Neural cell (in vitro differentiated cells): ENCODE measurements around the gene SYT11. TPM values are rescaled to one million over a fixed set of nuclear protein-coding genes. Genes with fewer than 3 reads are reported as not detected.

ENCODE experiments used
- H2AFZ ChIP-seq: fragments of 200-600, 300-800 bp; sonication (generic), shearing (Covaris generic); 2 replicates; pipeline ENCODE4 v1.6.0; 2014; ENCODE audit warnings: low read depth, mild to moderate bottlenecking, antibody characterized with exemption, low read length, moderate library complexity
- H3F3A ChIP-seq: fragments of 200-600 bp; shearing (Covaris generic); 2 replicates; pipeline ENCODE4 v1.6.1; 2016; ENCODE audit warnings: mild to moderate bottlenecking, moderate library complexity, mixed read lengths, antibody characterized with exemption, low read length; ENCODE audit not compliant: insufficient read depth, poor library complexity, severe bottlenecking
- H3K27ac ChIP-seq: fragments of 200-600, 300-800 bp; sonication (generic), shearing (Covaris generic); 2 replicates; pipeline ENCODE4 v1.5.1; 2014; ENCODE audit warnings: mild to moderate bottlenecking, low read length, moderate library complexity
- H3K27me3 ChIP-seq: fragments of 300-800, 200-600 bp; sonication (generic), shearing (Covaris generic); 2 replicates; pipeline ENCODE4 v1.6.0; 2014; ENCODE audit warnings: mild to moderate bottlenecking, low read depth, low read length, moderate library complexity; ENCODE audit not compliant: insufficient read depth
- H3K36me3 ChIP-seq: fragments of 300-800, 200-600 bp; sonication (generic), shearing (Covaris generic); 2 replicates; pipeline ENCODE4 v1.5.1; 2014; ENCODE audit warnings: mild to moderate bottlenecking, antibody characterized with exemption, low read length, moderate library complexity; ENCODE audit not compliant: insufficient read depth
- H3K4me2 ChIP-seq: fragments of 300-800, 200-600 bp; sonication (generic), shearing (Covaris generic); 2 replicates; pipeline ENCODE4 v1.6.0; 2014; ENCODE audit warnings: mild to moderate bottlenecking, low read length
- H3K4me3 ChIP-seq: fragments of 300-800, 200-600 bp; sonication (generic), shearing (Covaris generic); 2 replicates; pipeline ENCODE4 v1.5.1; 2014; ENCODE audit warnings: mild to moderate bottlenecking, low read length, moderate library complexity
- H3K79me2 ChIP-seq: fragments of 200-600 bp; shearing (Covaris generic); replicated peaks from 2 replicates; pipeline ENCODE4 v1.6.0; 2014; ENCODE audit warnings: mild to moderate bottlenecking, low read length, moderate library complexity; ENCODE audit not compliant: insufficient read depth
- H3K9ac ChIP-seq: fragments of 300-800, 200-600 bp; sonication (generic), shearing (Covaris generic); 2 replicates; pipeline ENCODE4 v1.6.1; 2016; ENCODE audit warnings: mild to moderate bottlenecking, low read length, mixed read lengths
- H3K9me2 ChIP-seq: fragments of 200-600 bp; shearing (Covaris generic); 2 replicates; pipeline ENCODE4 v1.6.1; 2016; ENCODE audit warnings: mild to moderate bottlenecking, low read length, mixed read lengths; ENCODE audit not compliant: insufficient read depth
- H3K9me3 ChIP-seq: fragments of 200-600, 300-800 bp; sonication (generic), shearing (Covaris generic); 2 replicates; pipeline ENCODE4 v1.6.1; 2016; ENCODE audit warnings: mild to moderate bottlenecking, mixed run types, low read length, moderate library complexity, mixed read lengths
- H4K20me1 ChIP-seq: fragments of 200-600 bp; shearing (Covaris generic); 2 replicates; pipeline ENCODE4 v1.6.1; 2016; ENCODE audit warnings: mild to moderate bottlenecking, mixed run types; ENCODE audit not compliant: insufficient read depth
- EP300 ChIP-seq: fragments of 450-650 bp; conservative IDR thresholded peaks from 2 replicates; pipeline ENCODE4 v1.6.1; 2014; ENCODE audit warnings: antibody characterized with exemption, mild to moderate bottlenecking, moderate library complexity; ENCODE audit not compliant: poor library complexity, severe bottlenecking
- EZH2 ChIP-seq: fragments of 200-600, 300-800 bp; shearing (Covaris generic), sonication (generic); IDR thresholded peaks from 2 replicates; pipeline ENCODE4 v1.6.1; 2014; ENCODE audit warnings: antibody characterized with exemption, low read length, borderline replicate concordance, mild to moderate bottlenecking; ENCODE audit not compliant: insufficient read depth, poor library complexity, severe bottlenecking
- MXI1 ChIP-seq: fragments of 450-650 bp; conservative IDR thresholded peaks from 2 replicates; pipeline ENCODE4 v1.6.1; 2014; ENCODE audit warnings: antibody characterized with exemption, mild to moderate bottlenecking; ENCODE audit not compliant: poor library complexity, severe bottlenecking
- POLR2AphosphoS5 ChIP-seq: IDR thresholded peaks from 2 replicates; pipeline ENCODE4 v1.6.1; 2012
- RAD21 ChIP-seq: fragments of 450-650 bp; conservative IDR thresholded peaks from 2 replicates; pipeline ENCODE4 v1.6.1; 2014; ENCODE audit warnings: antibody characterized with exemption, mild to moderate bottlenecking, moderate library complexity
- REST ChIP-seq: IDR thresholded peaks from 2 replicates; pipeline ENCODE4 v1.6.1; 2012; ENCODE audit warnings: borderline replicate concordance
- SMC3 ChIP-seq: fragments of 450-650 bp; conservative IDR thresholded peaks from 2 replicates; pipeline ENCODE4 v1.6.1; 2014; ENCODE audit warnings: antibody characterized with exemption, mild to moderate bottlenecking, moderate library complexity; ENCODE audit not compliant: poor library complexity
- TAF1 ChIP-seq: IDR thresholded peaks from 2 replicates; pipeline ENCODE4 v1.6.1; 2012; ENCODE audit warnings: low read depth
- polyA plus RNA-seq: library from polyadenylated mRNA; depleted of rRNA; stranded (reverse); fragments of >200 nt; gene quantifications from 2 replicates; pipeline ENCODE4 v1.2.3, GENCODE V29; 2014
- TF ChIP-seq, protein P1 (sequence below): fragments of 450-650 bp; IDR thresholded peaks from 2 replicates; pipeline ENCODE4 v1.5.1; 2014; ENCODE audit warnings: antibody characterized with exemption, mild to moderate bottlenecking, moderate library complexity; ENCODE audit not compliant: poor library complexity, severe bottlenecking

The SYT11 gene
- polyA plus RNA-seq, 1 donor from 2014 or later = 122 TPM

DNA sequence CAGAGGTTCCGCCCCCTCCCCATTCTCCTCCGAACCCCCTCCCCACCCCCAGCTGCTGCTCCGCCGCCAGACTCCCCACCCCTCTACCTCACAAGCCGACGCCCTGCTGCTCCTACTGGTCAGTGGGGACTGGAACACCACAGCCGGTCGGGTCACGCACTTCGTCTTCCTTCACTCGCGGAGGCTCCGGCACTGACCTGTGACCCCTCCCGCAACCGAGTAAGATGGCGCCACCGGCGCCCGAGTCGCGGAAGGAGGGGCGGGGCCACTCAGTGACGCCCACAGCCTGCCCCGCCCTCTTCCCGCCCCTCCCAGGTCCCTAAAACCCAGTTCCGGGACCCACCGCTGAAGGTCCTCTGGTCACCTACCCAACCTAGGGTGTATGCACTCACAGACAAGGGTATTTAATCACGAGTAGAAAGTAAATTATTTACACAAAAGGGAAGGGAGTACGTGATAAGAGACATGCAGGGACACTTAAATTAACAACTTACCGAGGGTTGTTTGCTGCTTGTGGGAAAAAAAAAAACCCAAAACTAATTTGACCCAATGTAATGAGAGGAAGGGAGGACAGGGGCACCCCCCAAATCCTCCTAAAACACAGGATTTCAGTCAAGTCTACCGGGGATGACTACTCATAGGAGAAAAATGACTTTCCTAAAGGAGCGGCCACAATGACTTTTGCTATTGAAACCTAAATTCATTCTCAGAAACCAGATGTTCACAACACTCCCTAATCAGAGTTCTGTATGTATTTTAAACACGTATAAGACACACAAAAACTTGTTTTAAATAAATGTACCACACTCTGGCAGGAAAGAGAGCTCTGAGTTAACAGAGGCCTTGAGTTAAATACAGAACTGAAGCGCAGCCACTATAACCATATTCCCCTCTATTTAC is 52.0 kb downstream of the SYT11 start, which contains the start of gene RIT1:
Gene RIT1, minus strand, starts transcription at position 194 of the 900 bp plus-strand sequence. CDS start 588 bp downstream, outside the sequence.
- no peaks in the 10 kb centered on the region for H3K9me3 ChIP-seq
- no peaks in the 10 kb centered on the region for H3F3A ChIP-seq
- peaks cover 22% of the 10 kb centered on the region for H3K79me2 ChIP-seq
- no peaks in the 10 kb centered on the region for H3K9me2 ChIP-seq
- peak; percentile 82 for TF ChIP-seq POLR2AphosphoS5
- TF ChIP-seq TAF1 = no peak
- TF ChIP-seq REST = peak; percentile 33
- H2AFZ ChIP-seq = peak within 1 kb of the TSS; percentile 45
- no peaks in the 10 kb centered on the region for H4K20me1 ChIP-seq
- peak within 1 kb of the TSS; percentile 68 for H3K27ac ChIP-seq
- H3K4me3 ChIP-seq = peak within 1 kb of the TSS; percentile 89
- H3K36me3 ChIP-seq = peaks cover 3% of the 10 kb centered on the region
- H3K27me3 ChIP-seq = no peaks in the 10 kb centered on the region
- H3K4me2 ChIP-seq = peak within 1 kb of the TSS; percentile 61
- H3K9ac ChIP-seq = peak within 1 kb of the TSS; percentile 78

DNA sequence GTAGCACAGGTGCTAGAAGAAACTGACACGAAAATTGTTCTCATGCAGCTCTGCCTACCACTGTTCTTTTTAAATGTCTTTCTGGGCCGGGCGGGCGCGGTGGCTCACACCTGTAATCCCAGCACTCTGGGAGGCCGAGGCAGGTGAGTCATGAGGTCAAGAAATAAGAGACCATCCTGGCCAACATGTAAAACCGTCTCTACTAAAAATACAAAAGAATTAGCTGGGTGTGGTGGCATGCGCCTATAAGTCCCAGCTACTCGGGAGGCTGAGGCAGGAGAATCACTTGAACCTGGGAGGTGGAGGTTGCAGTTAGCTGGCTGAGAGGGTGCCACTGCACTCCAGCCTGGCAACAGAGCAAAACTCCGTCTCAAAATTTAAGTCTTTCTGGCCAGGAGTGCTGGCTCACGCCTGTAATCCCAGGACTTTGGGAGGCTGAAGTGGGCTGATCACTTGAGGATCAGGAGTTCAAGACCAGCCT is 52.7 kb downstream of the SYT11 start:
- no peak overlapping the region for H3K27ac ChIP-seq
- H3K79me2 ChIP-seq = peaks cover 22% of the 10 kb centered on the region
- H3K4me3 ChIP-seq = no peak overlapping the region
- H3K36me3 ChIP-seq = peaks cover 5% of the 10 kb centered on the region
- no peak overlapping the region for H3K9ac ChIP-seq
- H3K4me2 ChIP-seq = no peak overlapping the region
- no peak overlapping the region for H2AFZ ChIP-seq
- H3K27me3 ChIP-seq = no peaks in the 10 kb centered on the region
- no peaks in the 10 kb centered on the region for H3F3A ChIP-seq
- H4K20me1 ChIP-seq = no peaks in the 10 kb centered on the region
- no peaks in the 10 kb centered on the region for H3K9me2 ChIP-seq
- TF ChIP-seq MXI1 (no peak), TAF1 (no peak), POLR2AphosphoS5 (no peak), RAD21 (no peak), SMC3 (no peak), REST (no peak), EZH2 (no peak), EP300 (no peak)
- TF ChIP-seq, protein P1, sequence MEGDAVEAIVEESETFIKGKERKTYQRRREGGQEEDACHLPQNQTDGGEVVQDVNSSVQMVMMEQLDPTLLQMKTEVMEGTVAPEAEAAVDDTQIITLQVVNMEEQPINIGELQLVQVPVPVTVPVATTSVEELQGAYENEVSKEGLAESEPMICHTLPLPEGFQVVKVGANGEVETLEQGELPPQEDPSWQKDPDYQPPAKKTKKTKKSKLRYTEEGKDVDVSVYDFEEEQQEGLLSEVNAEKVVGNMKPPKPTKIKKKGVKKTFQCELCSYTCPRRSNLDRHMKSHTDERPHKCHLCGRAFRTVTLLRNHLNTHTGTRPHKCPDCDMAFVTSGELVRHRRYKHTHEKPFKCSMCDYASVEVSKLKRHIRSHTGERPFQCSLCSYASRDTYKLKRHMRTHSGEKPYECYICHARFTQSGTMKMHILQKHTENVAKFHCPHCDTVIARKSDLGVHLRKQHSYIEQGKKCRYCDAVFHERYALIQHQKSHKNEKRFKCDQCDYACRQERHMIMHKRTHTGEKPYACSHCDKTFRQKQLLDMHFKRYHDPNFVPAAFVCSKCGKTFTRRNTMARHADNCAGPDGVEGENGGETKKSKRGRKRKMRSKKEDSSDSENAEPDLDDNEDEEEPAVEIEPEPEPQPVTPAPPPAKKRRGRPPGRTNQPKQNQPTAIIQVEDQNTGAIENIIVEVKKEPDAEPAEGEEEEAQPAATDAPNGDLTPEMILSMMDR = no peak
- no peaks in the 10 kb centered on the region for H3K9me3 ChIP-seq
